CD4-positive, alpha-beta T cell treated with Interleukin-17A for 4 hours (primary cell): ENCODE measurements around the gene KLHL21.

ENCODE experiments used
- DNase-seq: peaks from one replicate; pipeline ENCODE4 v3.0.0-alpha.2; 2020; ENCODE audit warnings: mixed read lengths

The KLHL21 gene

GRCh38 chr1:6599141-6599975, 3.3 kb downstream of the KLHL21 start:
- DNase-seq = peak; percentile 71

GRCh38 chr1:6597777-6598131, 4.9 kb downstream of the KLHL21 start:
- DNase-seq = no peak

- DNase-seq = no peak
These were observed 5.5 kb downstream of the KLHL21 start for GRCh38 chr1:6596886-6597776.

- DNase-seq = no peak
These were observed 6.3 kb downstream of the KLHL21 start for GRCh38 chr1:6596351-6596750.

- DNase-seq = no peak
These were observed 7.5 kb downstream of the KLHL21 start for GRCh38 chr1:6594977-6595740.

GRCh38 chr1:6593810-6594209, 8.9 kb downstream of the KLHL21 start:
- no peak for DNase-seq

- no peak for DNase-seq
These were observed 9.6 kb downstream of the KLHL21 start for GRCh38 chr1:6592865-6593593.

- no peak for DNase-seq
These were observed 10.2 kb downstream of the KLHL21 start for GRCh38 chr1:6592441-6592840.

- DNase-seq = no peak
These were observed 11.0 kb downstream of the KLHL21 start for GRCh38 chr1:6591644-6592043.

GRCh38 chr1:6591222-6591621, 11.4 kb downstream of the KLHL21 start:
- DNase-seq = no peak

- no peak for DNase-seq
These were observed 12.6 kb downstream of the KLHL21 start for GRCh38 chr1:6590046-6590445.

GRCh38 chr1:6588893-6589520, 13.7 kb downstream of the KLHL21 start:
- DNase-seq = no peak

GRCh38 chr1:6588128-6588892, 14.4 kb downstream of the KLHL21 start:
- no peak for DNase-seq

- no peak for DNase-seq
These were observed 15.2 kb downstream of the KLHL21 start for GRCh38 chr1:6587261-6588005.

GRCh38 chr1:6586404-6586816, 16.3 kb downstream of the KLHL21 start:
- DNase-seq = no peak

- DNase-seq = no peak
These were observed 16.8 kb downstream of the KLHL21 start for GRCh38 chr1:6585841-6586240.

- no peak for DNase-seq
These were observed 17.5 kb downstream of the KLHL21 start for GRCh38 chr1:6585081-6585722.

GRCh38 chr1:6584126-6585080, 18.3 kb downstream of the KLHL21 start:
- no peak for DNase-seq

GRCh38 chr1:6582370-6582769, 20.3 kb downstream of the KLHL21 start:
- DNase-seq = no peak
